CD4-positive, alpha-beta T cell treated with Interleukin-4 for 1 hour (primary cell): ENCODE data around the gene MYH15.

ENCODE experiments used
- DNase-seq, 2 donors: peaks; one replicate each; pipeline ENCODE4 v3.0.0-alpha.2; 2020 to 2022

MYH15 gene

DNA sequence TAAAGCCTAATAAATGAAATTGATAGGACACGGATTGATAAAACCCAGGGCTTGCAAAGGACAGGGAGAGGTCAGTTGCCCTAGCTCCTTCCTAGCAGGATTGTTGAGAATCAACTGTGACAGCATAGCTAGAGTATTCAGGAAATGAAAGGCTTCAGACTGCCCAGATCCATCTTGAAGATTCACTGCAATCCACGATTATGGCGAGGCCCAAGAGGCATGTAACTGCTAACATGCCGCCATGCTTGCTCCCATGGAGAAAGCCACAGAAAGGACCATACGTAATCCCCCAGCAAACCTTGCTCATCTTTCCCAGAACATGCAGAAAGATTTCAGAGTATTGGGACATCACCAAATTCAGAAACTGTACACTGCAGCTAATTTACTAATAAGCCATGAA, 41.3 kb downstream of the MYH15 start:
- no peak for DNase-seq

DNA sequence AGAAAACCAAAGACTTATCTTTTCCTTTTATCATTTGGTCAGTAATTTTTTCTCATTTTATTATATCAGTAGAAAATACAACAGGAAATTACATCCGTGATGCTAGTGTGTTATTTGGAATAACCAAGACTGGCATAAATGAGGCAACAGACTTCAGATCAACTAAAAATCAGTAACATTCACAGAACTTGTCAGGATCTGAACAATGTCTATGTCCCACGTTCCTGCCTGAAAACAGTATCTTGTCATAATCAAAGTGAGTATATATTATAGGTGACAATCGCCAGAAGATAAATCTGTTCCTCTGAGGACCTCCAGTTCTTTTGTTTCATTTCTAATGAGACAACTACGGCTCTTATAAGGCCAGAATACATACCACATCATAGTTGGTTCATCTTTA, 41.8 kb downstream of the MYH15 start:
- no peak for DNase-seq

- DNase-seq = no peak
These were observed 47.5 kb downstream of the MYH15 start for GRCh38 chr3:108462899-108463298.

DNA sequence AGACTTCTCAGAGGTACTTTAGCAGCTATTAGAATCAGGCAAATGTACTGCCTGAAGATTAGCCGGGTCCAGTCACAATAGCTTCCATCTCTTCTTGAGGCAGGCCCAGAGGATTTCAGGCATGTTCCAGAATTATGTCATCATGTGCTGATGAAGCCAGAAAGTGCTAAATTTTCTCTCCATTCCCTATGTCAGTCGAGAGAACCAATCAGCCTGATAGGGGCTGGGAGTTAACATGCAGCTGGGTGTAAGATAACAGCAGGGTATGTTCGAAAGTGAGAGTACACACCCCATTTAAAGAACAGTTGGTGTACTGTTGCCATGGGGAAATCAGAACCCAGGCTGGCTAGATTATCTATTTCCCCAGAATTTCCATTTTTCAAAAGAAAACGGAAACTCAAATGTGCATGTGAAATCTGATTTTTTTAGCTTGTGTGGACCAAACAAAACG, 48.7 kb downstream of the MYH15 start:
- no peak for DNase-seq

- no peak for DNase-seq
These were observed 51.2 kb downstream of the MYH15 start for GRCh38 chr3:108459225-108459624.

DNA sequence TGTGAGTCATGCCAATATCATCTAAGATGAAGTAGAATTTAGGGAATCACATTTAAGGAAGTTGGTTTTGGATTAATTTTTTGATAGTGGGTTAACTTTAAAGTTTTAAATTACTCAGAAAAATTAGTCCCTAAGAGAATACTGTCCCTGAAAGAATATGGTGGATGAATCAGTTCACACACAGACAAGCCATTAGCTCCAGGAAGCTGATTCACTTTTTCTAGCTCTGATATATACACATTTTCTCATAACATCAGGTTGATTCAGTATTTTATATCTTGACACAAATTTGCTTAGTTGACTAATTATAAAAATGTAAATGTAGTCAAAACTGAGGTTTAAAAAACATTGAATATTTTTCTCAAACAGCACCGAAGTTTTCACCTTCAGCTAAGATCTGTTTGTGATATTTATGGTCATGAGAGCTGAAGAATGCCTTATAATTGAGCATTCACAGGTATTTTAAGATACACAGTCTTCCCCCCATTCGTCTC, 55.1 kb downstream of the MYH15 start:
- no peak for DNase-seq

DNA sequence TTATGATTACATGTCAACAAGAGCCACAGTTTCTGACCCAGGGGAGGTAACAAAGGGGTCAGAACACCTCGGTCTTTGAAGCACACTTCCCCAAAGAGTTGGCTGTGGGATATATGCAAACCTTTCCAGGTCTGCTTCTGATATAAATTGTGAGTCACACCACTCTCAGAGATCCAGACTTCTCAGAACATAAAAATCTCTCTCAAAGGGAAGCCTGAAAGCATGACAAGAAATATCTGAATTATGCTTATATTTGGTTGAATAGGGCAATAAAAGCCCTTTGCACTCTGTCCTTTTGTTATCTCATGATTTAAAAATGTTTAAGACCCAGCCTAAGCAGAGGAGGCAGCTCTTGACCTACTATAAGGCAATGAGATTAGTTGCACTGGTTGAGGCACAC, 56.8 kb downstream of the MYH15 start:
- DNase-seq = no peak

DNA sequence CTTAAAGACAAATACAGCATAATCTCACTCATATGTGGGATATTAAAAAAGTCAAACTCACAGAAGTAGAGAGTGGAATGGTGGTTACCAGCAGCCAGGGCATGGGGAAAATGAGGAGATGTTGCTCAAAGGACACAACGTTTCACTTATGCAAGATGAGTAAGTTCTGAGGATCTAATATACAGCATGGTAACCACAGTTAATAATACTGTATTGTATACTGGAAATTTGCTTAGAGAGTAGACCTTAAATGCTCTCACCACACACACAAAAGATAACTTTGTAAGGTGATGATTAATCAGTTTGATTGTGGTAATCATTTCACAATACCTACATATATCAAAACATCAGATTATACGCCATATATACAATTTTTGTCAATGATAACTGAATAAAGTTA, 60.0 kb downstream of the MYH15 start:
- no peak for DNase-seq

GRCh38 chr3:108448593-108448992, 61.8 kb downstream of the MYH15 start:
- DNase-seq = no peak

GRCh38 chr3:108447096-108447847, 63.1 kb downstream of the MYH15 start:
- no peak for DNase-seq

DNA sequence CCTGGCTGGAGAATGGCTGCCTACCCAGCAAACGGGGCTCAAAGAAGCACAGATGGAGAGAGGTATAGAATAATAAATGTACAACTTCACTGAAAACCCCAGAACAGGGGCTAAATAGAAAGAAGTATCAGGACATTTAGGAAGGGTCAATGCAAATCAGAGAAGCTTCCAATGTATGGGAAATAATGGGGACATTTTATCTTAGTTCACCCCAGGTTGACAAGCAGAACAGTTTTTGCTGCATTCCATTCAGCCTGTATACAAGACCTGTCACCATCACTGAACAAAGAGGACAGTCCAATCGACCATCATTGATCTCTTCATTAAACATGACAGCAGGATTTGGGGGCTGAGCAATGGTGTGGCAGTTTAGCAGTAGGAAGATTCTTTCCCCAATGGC, 68.1 kb downstream of the MYH15 start:
- DNase-seq = no peak

DNA sequence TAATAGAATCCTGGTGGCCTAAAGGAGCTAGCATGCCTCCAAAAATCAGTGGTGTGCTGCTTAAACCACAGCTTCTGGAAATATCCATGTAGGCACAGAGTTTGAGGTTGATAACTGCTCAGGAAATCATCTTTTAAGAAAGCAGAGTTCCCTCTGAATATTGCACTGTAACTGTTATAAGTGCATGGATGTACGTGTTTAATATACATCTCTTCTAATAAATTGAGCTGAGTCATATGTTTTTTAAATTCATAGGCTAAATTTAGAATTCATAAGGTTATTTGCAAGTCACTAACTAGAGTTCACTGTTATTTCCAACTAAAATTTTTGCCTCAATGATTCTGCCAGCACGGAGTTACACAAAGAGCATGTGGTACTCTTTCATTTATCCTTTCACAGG, 68.9 kb downstream of the MYH15 start:
- no peak for DNase-seq

GRCh38 chr3:108441071-108441507, 69.3 kb downstream of the MYH15 start:
- no peak for DNase-seq

- DNase-seq = no peak
These were observed 71.9 kb downstream of the MYH15 start for GRCh38 chr3:108438542-108438941.

GRCh38 chr3:108437439-108437838, 73.0 kb downstream of the MYH15 start:
- no peak for DNase-seq

GRCh38 chr3:108433928-108434327, 76.5 kb downstream of the MYH15 start:
- DNase-seq = no peak

DNA sequence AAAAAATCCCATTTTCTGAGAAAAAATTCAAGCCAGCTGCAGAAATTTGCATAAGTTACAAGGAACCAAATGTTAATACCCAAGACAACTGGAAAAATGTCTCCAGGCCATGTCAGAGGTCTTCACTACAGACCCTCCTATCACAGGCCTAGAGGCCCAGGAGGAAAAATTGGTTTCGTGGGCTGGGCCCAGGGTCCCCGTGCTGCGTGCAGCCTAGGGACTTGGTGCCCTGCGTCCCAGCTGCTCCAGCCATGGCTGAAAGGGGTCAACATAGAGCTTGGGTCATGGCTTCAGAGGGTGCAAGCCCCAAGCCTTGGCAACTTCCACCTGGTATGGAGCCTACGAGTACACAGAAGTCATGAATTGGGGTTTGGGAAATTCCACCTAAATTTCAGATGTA, 78.0 kb downstream of the MYH15 start:
- DNase-seq = no peak

DNA sequence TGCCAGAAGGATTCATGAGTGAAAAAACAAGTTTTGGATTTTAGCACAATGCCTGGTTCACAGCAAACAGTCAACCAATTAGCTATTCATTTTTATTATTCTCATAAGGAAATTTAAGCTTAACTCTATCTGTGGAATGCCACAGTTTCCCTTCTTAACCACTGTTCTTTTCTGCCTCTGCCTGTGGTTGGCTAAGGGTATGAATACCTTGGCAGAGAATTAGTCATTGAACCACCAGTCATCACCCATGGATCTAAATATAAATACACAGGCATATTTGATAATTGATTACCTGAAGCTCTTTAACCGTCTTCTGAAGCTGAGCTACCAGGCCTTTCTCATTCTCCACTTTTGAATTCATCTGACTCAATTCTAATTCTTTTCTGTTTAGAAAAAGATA, 79.9 kb downstream of the MYH15 start:
- DNase-seq = no peak

- DNase-seq = no peak
These were observed 81.8 kb downstream of the MYH15 start for GRCh38 chr3:108428586-108428985.

- no peak for DNase-seq
These were observed 89.5 kb downstream of the MYH15 start for GRCh38 chr3:108420926-108421325.

- no peak for DNase-seq
These were observed 94.1 kb downstream of the MYH15 start for GRCh38 chr3:108416111-108416869.

DNA sequence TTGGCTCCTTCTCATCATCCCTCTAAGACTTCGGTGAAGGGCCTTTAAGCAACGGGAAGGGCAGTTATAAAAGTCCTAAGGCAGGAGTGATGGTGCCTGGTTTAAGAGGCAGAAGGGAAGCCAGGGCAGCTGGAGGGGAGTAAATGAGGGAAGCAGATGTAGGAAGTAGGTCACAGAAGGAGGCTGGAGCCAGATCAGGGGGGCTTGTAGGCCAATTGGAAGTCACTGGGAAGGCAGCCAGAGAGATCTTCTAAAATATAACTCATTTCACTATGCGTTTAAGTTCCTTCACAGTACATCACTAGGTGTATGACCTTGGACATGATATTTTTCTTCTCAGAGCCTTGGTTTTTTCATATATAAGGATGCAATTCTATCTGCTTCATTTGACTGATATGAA, 94.7 kb downstream of the MYH15 start:
- no peak for DNase-seq

- no peak for DNase-seq
These were observed 96.4 kb downstream of the MYH15 start for GRCh38 chr3:108414007-108414406.

GRCh38 chr3:108412121-108412750, 98.2 kb downstream of the MYH15 start:
- no peak for DNase-seq
